ENCODE measurements around the gene SLC25A23. TPM values are rescaled to one million over a fixed set of nuclear protein-coding genes. Genes with fewer than 3 reads are reported as not detected.

Gene SLC25A23
- total RNA-seq, 1 experiment from 2014 or later, result 32.1 TPM

DNA sequence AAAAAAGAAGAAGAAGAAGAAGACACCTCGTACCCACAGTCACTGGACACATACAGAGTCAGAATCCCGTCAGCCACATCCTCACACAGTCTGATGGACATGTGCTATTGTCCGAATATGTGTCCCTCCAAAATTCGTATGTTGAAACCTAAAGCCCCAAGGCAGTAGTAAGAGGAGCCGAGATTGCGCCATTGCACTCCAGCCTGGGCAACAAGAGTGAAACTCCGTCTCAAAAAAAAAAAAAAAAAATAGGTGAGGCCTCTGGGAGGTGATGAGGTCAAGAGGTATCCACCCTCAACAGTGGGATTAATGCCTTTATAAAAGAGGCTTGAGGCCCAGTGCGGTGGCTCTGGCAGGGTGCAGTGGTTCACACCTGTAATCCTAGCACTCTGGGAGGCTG is 24.6 kb upstream of the SLC25A23 start:
- no peaks in the 10 kb centered on the region for H3K9me2 ChIP-seq (replicated peaks; ENCODE audit: insufficient read depth, low read length)
- H3K9ac ChIP-seq (ENCODE audit: low read length), result no peak overlapping the region
- no peaks in the 10 kb centered on the region for H4K20me1 ChIP-seq (ENCODE audit: insufficient read depth, low read depth, low read length)
- H3K27ac ChIP-seq (ENCODE audit: low read length), result no peak overlapping the region
- H3K4me3 ChIP-seq (ENCODE audit: low read length), result no peak overlapping the region
- no peaks in the 10 kb centered on the region for H3K9me3 ChIP-seq (ENCODE audit: low read length)
- no peaks in the 10 kb centered on the region for H3K36me3 ChIP-seq (ENCODE audit: insufficient read depth, low read length)
- no peaks in the 10 kb centered on the region for H3K27me3 ChIP-seq (ENCODE audit: low read length)
- H3K4me2 ChIP-seq (ENCODE audit: low read depth, low read length, poor library complexity, severe bottlenecking), result no peak overlapping the region
- H3K79me2 ChIP-seq (ENCODE audit: low read length), result peaks cover 19% of the 10 kb centered on the region
- no peak overlapping the region for H2AFZ ChIP-seq (ENCODE audit: low read length)
- no peak for DNase-seq
- peaks cover 20% of the 10 kb centered on the region for H3K4me1 ChIP-seq (ENCODE audit: low read length)

DNA sequence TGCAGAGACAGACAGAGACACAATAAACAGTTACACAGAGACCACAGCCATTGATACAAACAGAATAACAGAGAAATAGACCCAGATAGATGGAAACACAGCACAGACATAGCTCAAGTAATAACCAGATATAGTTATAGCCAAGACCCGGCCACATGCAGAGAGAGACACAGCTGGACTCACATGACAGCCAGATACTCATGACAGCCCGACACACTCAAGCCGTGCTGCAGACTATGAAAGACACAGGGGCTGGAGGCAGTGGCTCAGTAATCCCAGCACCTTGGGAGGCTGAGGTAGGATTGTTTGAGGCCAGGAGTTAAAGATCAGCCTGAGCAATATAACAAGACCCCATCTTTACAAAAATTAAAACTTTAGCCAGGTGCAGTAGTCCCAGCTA is 23.6 kb upstream of the SLC25A23 start:
- DNase-seq, result no peak
- Histone ChIP-seq H3K9me2 (replicated peaks; ENCODE audit: insufficient read depth, low read length) (no peaks in the 10 kb centered on the region), H2AFZ (ENCODE audit: low read length) (no peak overlapping the region), H4K20me1 (ENCODE audit: insufficient read depth, low read depth, low read length) (no peaks in the 10 kb centered on the region), H3K9me3 (ENCODE audit: low read length) (no peaks in the 10 kb centered on the region), H3K4me1 (ENCODE audit: low read length) (peaks cover 18% of the 10 kb centered on the region), H3K79me2 (ENCODE audit: low read length) (peaks cover 20% of the 10 kb centered on the region), H3K27ac (ENCODE audit: low read length) (no peak overlapping the region), H3K4me2 (ENCODE audit: low read depth, low read length, poor library complexity, severe bottlenecking) (no peak overlapping the region), H3K27me3 (ENCODE audit: low read length) (no peaks in the 10 kb centered on the region), H3K9ac (ENCODE audit: low read length) (no peak overlapping the region), H3K36me3 (ENCODE audit: insufficient read depth, low read length) (no peaks in the 10 kb centered on the region), H3K4me3 (ENCODE audit: low read length) (no peak overlapping the region)

DNA sequence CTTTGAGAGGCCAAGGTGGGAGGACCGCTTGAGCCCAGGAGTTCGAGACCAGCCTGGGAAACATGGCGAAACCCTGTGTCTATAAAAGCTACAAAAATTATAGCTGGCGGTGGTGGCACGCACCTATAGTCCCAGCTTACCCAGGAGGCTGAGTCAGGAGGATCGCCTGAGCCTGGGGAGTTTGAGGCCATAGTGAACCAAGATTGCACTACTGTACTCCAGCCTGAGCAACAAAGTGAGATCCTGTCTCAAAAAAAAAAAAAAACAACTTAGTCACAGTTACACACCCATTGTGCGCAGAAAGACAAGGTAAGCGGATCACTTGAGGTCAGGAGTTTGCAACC is 22.7 kb upstream of the SLC25A23 start:
- H3K4me2 ChIP-seq (ENCODE audit: low read depth, low read length, poor library complexity, severe bottlenecking), result peak overlapping the region; percentile 82
- H3K4me3 ChIP-seq (ENCODE audit: low read length), result no peak overlapping the region; the same call in 1 of the 2 replicates
- no peaks in the 10 kb centered on the region for H3K9me3 ChIP-seq (ENCODE audit: low read length)
- DNase-seq, result no peak
- H3K27ac ChIP-seq (ENCODE audit: low read length), result no peak overlapping the region
- peaks cover 20% of the 10 kb centered on the region for H3K79me2 ChIP-seq (ENCODE audit: low read length)
- H3K4me1 ChIP-seq (ENCODE audit: low read length), result peaks cover 18% of the 10 kb centered on the region
- peak overlapping the region; percentile 87; the same call in 1 of the 2 replicates for H2AFZ ChIP-seq (ENCODE audit: low read length)
- H3K27me3 ChIP-seq (ENCODE audit: low read length), result no peaks in the 10 kb centered on the region
- H4K20me1 ChIP-seq (ENCODE audit: insufficient read depth, low read depth, low read length), result no peaks in the 10 kb centered on the region
- H3K36me3 ChIP-seq (ENCODE audit: insufficient read depth, low read length), result no peaks in the 10 kb centered on the region
- H3K9ac ChIP-seq (ENCODE audit: low read length), result peak overlapping the region; percentile 83
- no peaks in the 10 kb centered on the region for H3K9me2 ChIP-seq (replicated peaks; ENCODE audit: insufficient read depth, low read length)

DNA sequence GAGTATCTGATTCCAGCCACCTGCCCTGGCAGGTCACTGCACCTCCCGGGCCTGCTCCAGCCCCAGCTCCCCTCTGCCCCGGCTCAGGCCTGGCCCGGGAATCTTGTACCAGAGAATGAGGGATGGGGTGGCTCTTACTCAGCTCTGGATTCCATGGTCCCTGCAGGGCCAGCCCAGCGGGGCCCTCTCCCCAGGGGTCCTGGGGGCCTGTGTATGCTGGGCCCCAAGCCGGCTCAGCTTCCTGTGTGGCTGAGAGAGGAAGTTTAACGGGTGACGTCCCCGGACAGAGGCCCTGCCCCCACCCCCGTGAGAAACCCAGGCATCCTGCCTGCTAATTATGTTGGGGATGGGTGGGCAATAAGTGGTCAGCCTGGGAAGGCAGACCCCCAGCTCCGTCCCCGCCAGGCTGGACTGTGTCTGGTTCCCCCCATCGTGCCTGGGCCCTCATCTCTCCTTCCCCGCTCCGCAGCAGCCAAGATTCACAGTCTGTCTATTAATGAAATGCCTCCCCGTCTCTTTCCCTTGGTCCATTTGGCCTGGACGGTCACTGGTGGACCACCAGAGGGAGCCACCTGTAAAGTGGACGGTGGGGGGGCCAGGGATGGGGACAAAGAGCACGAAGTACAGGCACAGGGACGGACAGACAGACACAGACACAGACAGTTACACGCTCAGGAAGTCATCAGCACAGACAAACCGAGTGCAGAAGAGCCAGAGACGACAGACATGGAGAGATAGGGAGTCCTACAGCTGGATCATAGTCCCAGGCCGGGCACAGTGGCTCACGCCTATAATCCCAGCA is 22.1 kb upstream of the SLC25A23 start, which contains the start of gene DENND1C:
Gene DENND1C (minus strand): TSS at position 247 of the 802 bp plus-strand sequence. CDS start 92 bp downstream, at position 155.
- peak; percentile 89 for DNase-seq
- no peaks in the 10 kb centered on the region for H3K9me2 ChIP-seq (replicated peaks; ENCODE audit: insufficient read depth, low read length)
- H3K79me2 ChIP-seq (ENCODE audit: low read length), result peaks cover 20% of the 10 kb centered on the region
- no peaks in the 10 kb centered on the region for H4K20me1 ChIP-seq (ENCODE audit: insufficient read depth, low read depth, low read length)
- peak within 1 kb of the TSS; percentile 87 for H2AFZ ChIP-seq (ENCODE audit: low read length)
- H3K4me3 ChIP-seq (ENCODE audit: low read length), result peak within 1 kb of the TSS; percentile 79
- H3K9ac ChIP-seq (ENCODE audit: low read length), result peak within 1 kb of the TSS; percentile 83
- H3K9me3 ChIP-seq (ENCODE audit: low read length), result no peaks in the 10 kb centered on the region
- peaks cover 18% of the 10 kb centered on the region for H3K4me1 ChIP-seq (ENCODE audit: low read length)
- H3K27ac ChIP-seq (ENCODE audit: low read length), result peak within 1 kb of the TSS; percentile 73
- H3K4me2 ChIP-seq (ENCODE audit: low read depth, low read length, poor library complexity, severe bottlenecking), result peak within 1 kb of the TSS; percentile 82
- H3K27me3 ChIP-seq (ENCODE audit: low read length), result no peaks in the 10 kb centered on the region
- peaks cover 3% of the 10 kb centered on the region for H3K36me3 ChIP-seq (ENCODE audit: insufficient read depth, low read length)

DNA sequence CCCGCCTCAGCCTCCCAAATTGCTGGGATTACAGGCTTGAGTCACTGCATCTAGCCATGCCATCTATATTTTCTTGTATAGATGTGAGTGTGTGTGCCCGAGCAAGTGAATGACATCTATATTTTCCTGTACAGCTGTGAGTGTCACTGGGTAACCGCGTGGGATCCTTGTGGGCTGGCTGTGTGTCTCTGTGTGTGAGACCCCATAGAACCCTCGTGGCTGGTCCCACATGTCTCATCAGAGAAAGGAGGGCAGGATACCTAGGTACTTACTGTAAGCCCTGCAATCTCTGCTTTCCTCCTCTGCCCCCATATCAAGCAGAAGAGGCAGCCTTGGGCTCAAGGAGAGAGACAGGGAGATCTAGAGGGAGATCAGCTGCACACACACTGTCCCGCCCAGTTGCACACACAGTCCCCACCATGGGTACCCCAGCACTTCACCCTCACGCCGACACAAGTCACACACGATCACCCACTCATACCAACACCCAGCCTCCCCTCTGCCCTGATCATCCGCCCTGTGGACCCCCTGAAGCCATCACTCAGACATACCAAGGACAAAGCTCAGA is 21.3 kb upstream of the SLC25A23 start:
- Histone ChIP-seq H2AFZ (ENCODE audit: low read length) (peak overlapping the region; percentile 87; the same call in 1 of the 2 replicates), H4K20me1 (ENCODE audit: insufficient read depth, low read depth, low read length) (no peaks in the 10 kb centered on the region), H3K27ac (ENCODE audit: low read length) (peak overlapping the region; percentile 73), H3K4me3 (ENCODE audit: low read length) (peak overlapping the region; percentile 79), H3K79me2 (ENCODE audit: low read length) (peaks cover 20% of the 10 kb centered on the region), H3K9me2 (replicated peaks; ENCODE audit: insufficient read depth, low read length) (no peaks in the 10 kb centered on the region), H3K9me3 (ENCODE audit: low read length) (no peaks in the 10 kb centered on the region), H3K9ac (ENCODE audit: low read length) (peak overlapping the region; percentile 83), H3K27me3 (ENCODE audit: low read length) (no peaks in the 10 kb centered on the region), H3K4me1 (ENCODE audit: low read length) (peaks cover 18% of the 10 kb centered on the region), H3K4me2 (ENCODE audit: low read depth, low read length, poor library complexity, severe bottlenecking) (peak overlapping the region; percentile 82), H3K36me3 (ENCODE audit: insufficient read depth, low read length) (peaks cover 8% of the 10 kb centered on the region)
- peak; percentile 52 for DNase-seq

DNA sequence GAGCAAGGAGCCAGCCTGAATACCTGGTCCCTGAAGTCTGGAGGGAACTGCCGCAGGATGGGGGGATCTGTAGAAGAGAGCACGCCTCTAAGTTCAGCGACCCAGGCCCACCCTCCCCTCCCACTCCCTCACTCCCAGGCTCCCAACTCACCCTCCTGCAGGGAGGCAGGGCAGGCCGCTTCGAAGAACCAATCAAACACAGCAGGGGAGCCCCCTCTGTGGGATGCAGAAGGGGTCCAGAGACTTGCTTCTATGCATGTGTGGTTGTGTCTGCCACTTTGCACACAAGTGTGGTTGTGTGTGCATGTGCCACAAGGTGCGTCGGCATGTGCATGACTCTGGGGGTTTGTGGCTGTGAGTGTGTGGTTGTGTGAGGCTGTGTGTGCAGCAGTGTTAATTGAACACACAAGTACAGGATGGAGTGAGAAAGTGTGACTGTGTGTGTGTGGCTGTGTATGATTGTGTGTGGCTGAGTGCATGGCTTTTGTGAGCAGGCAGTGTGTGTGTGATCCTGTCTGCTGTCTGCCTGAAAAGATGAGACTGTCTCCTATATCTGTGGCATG is 20.3 kb upstream of the SLC25A23 start:
- peaks cover 18% of the 10 kb centered on the region for H3K4me1 ChIP-seq (ENCODE audit: low read length)
- no peak overlapping the region for H3K27ac ChIP-seq (ENCODE audit: low read length)
- DNase-seq, result no peak

DNA sequence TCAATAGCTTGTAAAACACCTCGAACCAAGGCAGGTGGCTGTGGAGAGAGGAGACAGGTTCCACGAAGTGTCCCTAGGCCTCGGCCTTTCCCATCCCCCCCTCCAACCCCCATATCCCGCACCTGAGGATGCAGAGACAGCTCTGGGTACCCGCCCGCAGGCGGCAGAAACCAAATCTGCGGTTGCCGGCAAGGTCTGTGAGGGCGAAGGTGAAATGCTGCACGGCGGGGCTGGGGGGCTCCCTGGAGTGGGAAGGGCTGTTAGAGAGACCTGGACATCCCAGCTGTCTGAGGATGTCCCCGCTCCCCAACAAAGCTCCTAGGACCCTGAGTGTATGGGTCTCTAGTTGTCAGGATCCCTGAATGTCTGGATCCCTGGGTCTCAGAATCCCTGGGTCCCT is 19.2 kb upstream of the SLC25A23 start:
- Histone ChIP-seq H3K9me2 (replicated peaks; ENCODE audit: insufficient read depth, low read length) (no peaks in the 10 kb centered on the region), H4K20me1 (ENCODE audit: insufficient read depth, low read depth, low read length) (no peaks in the 10 kb centered on the region), H3K4me2 (ENCODE audit: low read depth, low read length, poor library complexity, severe bottlenecking) (no peak overlapping the region), H3K27me3 (ENCODE audit: low read length) (no peaks in the 10 kb centered on the region), H2AFZ (ENCODE audit: low read length) (no peak overlapping the region), H3K4me1 (ENCODE audit: low read length) (peaks cover 18% of the 10 kb centered on the region), H3K4me3 (ENCODE audit: low read length) (no peak overlapping the region), H3K9ac (ENCODE audit: low read length) (no peak overlapping the region), H3K27ac (ENCODE audit: low read length) (no peak overlapping the region), H3K36me3 (ENCODE audit: insufficient read depth, low read length) (peaks cover 14% of the 10 kb centered on the region), H3K79me2 (ENCODE audit: low read length) (peaks cover 20% of the 10 kb centered on the region), H3K9me3 (ENCODE audit: low read length) (no peaks in the 10 kb centered on the region)
- no peak for DNase-seq

More for the DNA sequence above, 20.3 kb upstream of the SLC25A23 start:
- no peaks in the 10 kb centered on the region for H3K9me2 ChIP-seq (replicated peaks; ENCODE audit: insufficient read depth, low read length)
- no peak overlapping the region for H2AFZ ChIP-seq (ENCODE audit: low read length)
- no peaks in the 10 kb centered on the region for H4K20me1 ChIP-seq (ENCODE audit: insufficient read depth, low read depth, low read length)
- peak overlapping the region; percentile 41; the same call in 1 of the 2 replicates for H3K9ac ChIP-seq (ENCODE audit: low read length)
- H3K36me3 ChIP-seq (ENCODE audit: insufficient read depth, low read length), result peaks cover 14% of the 10 kb centered on the region
- H3K4me3 ChIP-seq (ENCODE audit: low read length), result no peak overlapping the region
- peaks cover 20% of the 10 kb centered on the region for H3K79me2 ChIP-seq (ENCODE audit: low read length)
- H3K9me3 ChIP-seq (ENCODE audit: low read length), result no peaks in the 10 kb centered on the region
- peak overlapping the region; percentile 82 for H3K4me2 ChIP-seq (ENCODE audit: low read depth, low read length, poor library complexity, severe bottlenecking)
- no peaks in the 10 kb centered on the region for H3K27me3 ChIP-seq (ENCODE audit: low read length)

DNA sequence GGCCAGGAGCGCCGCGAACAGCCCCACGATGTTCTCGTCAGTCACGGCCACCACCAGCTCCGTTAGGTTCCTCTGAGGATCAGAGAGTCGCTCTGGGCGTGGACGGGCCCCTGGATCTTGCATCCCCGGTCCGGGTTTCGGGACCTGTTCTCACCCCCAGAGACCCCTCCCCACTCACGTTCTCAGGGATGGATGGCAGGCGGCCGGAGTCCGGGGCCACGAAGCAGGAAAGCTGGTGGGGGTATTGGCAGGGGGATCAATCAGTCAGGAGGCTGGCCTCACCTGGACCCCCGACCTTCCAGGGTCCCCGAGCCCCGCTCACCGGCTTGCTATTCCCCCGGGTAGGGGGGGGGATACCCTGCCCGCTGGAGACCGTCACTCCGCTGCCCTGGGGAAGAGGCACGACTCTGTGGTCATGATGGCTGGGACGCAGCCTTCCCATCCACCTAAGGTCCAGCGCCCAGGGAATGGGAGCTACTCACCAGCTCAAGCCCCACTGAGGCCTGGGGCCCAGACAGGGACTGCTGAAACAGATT is 17.4 kb upstream of the SLC25A23 start:
- Histone ChIP-seq H4K20me1 (ENCODE audit: insufficient read depth, low read depth, low read length) (no peaks in the 10 kb centered on the region), H3K79me2 (ENCODE audit: low read length) (peaks cover 20% of the 10 kb centered on the region), H3K9me2 (replicated peaks; ENCODE audit: insufficient read depth, low read length) (no peaks in the 10 kb centered on the region), H3K4me2 (ENCODE audit: low read depth, low read length, poor library complexity, severe bottlenecking) (no peak overlapping the region), H3K9ac (ENCODE audit: low read length) (no peak overlapping the region), H3K27ac (ENCODE audit: low read length) (no peak overlapping the region), H3K27me3 (ENCODE audit: low read length) (no peaks in the 10 kb centered on the region), H3K36me3 (ENCODE audit: insufficient read depth, low read length) (peaks cover 14% of the 10 kb centered on the region), H3K4me3 (ENCODE audit: low read length) (no peak overlapping the region), H3K4me1 (ENCODE audit: low read length) (peaks cover 14% of the 10 kb centered on the region), H3K9me3 (ENCODE audit: low read length) (no peaks in the 10 kb centered on the region), H2AFZ (ENCODE audit: low read length) (no peak overlapping the region)
- DNase-seq, result no peak

Measured in Karpas-422 (cell line).